Right lobe of liver (tissue), 6 donors: Measurements from ENCODE around the gene APP. TPM values are rescaled to one million over a fixed set of nuclear protein-coding genes. Genes with fewer than 3 reads are reported as not detected.
"Not testable (repeated sequence)": the region's sequence is repeated elsewhere in the genome, so short reads cannot be mapped to it uniquely, and the experiment has no call there.

Experiments
- ATAC-seq, 4 donors: fragments of 200-7000 bp; cut with Tn5 transposase; one replicate each; pipeline ENCODE4 v1.9.1; 2020; ENCODE audit warnings: mild to moderate bottlenecking in 4 of 4, moderate library complexity in 4 of 4
- DNase-seq, 3 donors: peaks; one replicate each; pipeline ENCODE4 v3.0.0-alpha.2; 2020
- H3K27ac ChIP-seq, 3 donors: fragments of 200-600 bp; one replicate each; pipeline ENCODE4 v1.8.0; 2022
- H3K27me3 ChIP-seq, 2 donors: fragments of 200-600 bp; one replicate each; pipeline ENCODE4 v1.8.0; 2022
- H3K36me3 ChIP-seq, 4 donors: fragments of 200-600 bp; sonication (generic) in 1 of 4; one replicate each; pipeline versions ENCODE4 v1.5.1 to v1.8.0; 2017 to 2022; ENCODE audit warnings: control low read depth in 1 of 4
- H3K4me1 ChIP-seq, 4 donors: fragments of 200-600 bp; sonication (generic) in 1 of 4; one replicate each; pipeline versions ENCODE4 v1.5.1 to v1.8.0; 2017 to 2022; ENCODE audit warnings: control low read depth in 1 of 4
- H3K4me3 ChIP-seq, 3 donors: fragments of 200-600 bp; one replicate each; pipeline ENCODE4 v1.8.0; 2022
- H3K9me3 ChIP-seq, 4 donors: fragments of 200-600 bp; sonication (generic) in 1 of 4; one replicate each; pipeline versions ENCODE4 v1.5.1 to v1.8.0; 2017 to 2022; ENCODE audit warnings: control low read depth in 1 of 4
- CTCF ChIP-seq, 4 donors: fragments of 200-600 bp in 3 of 4; fragments of 450-650 bp in 1 of 4; IDR thresholded peaks; one replicate each; pipeline versions ENCODE4 v1.5.1 to v1.8.0; 2016 to 2022; ENCODE audit warnings: antibody characterized with exemption in 4 of 4, mild to moderate bottlenecking in 2 of 4
- POLR2A ChIP-seq: fragments of 450-650 bp; IDR thresholded peaks from one replicate; pipeline ENCODE4 v1.6.1; 2017; ENCODE audit warnings: antibody characterized with exemption, mild to moderate bottlenecking
- WGBS: methylation state at CpG from one replicate; pipeline ENCODE4 v1.1.6; 2018; ENCODE audit warnings: low coverage, low lambda C conversion rate; ENCODE audit not compliant: insufficient coverage; ENCODE audit errors: missing lambda C conversion rate; 5-methylcytosine and 5-hydroxymethylcytosine counted together
- intact Hi-C, 2 donors: fragments of 100-400 bp; cut with DNase I; formaldehyde crosslinking; loops; one replicate each; pipeline versions ENCODE4 v1.11.2 to v1.14.1; 2022
- total RNA-seq, 6 experiments: library from RNA; depleted of rRNA in 2 of 6; stranded (reverse); fragments of >200 nt in 2 of 6; fragmentation: NEBNext Ultra II Directional in 3 of 6; extraction: Animal tissue kit (Norgen Biotek cat#: 25700) in 3 of 6; gene quantifications; one replicate each; pipeline versions ENCODE4 v1.1.0 to v1.2.4, GENCODE V29; 2016 to 2023
- donor health status: DM: no; HTN: yes; CAD: no.
- donor health status: DM: no; HTN: no; CAD: no.
- donor health status: DM: no; HTN: no; CAD: no.
- donor health status: DM: no; HTN: yes; CAD: no.
- donor health status: DM: no; HTN: yes; CAD: no.

The APP gene
- total RNA-seq, 6 experiments from 2014 or later, result 127 to 262 (median 208) TPM

GRCh38 chr21:26085882-26086281, 84.7 kb downstream of the APP start:
- ATAC-seq, result peak; percentile 32 to 78 (median 38)
- intact Hi-C loops, result no loop called here
- Histone ChIP-seq H3K27me3 (no peaks in the 10 kb centered on the region), H3K27ac (no peak overlapping the region), H3K9me3 (no peaks in the 10 kb centered on the region), H3K36me3 (no peaks in the 10 kb centered on the region), H3K4me3 (no peak overlapping the region), H3K4me1 (no peaks in the 10 kb centered on the region)
- no peak for DNase-seq
- 33% methylated on average over 1 of the region's 1 CpG for WGBS
- TF ChIP-seq CTCF (IDR thresholded peaks at IDR 0.05) (no peak), POLR2A (no peak)

- Histone ChIP-seq H3K4me3 (no peak overlapping the region), H3K27ac (no peak overlapping the region), H3K4me1 (no peaks in the 10 kb centered on the region), H3K9me3 (no peaks in the 10 kb centered on the region), H3K27me3 (no peaks in the 10 kb centered on the region), H3K36me3 (no peaks in the 10 kb centered on the region)
- TF ChIP-seq CTCF (IDR thresholded peaks at IDR 0.05) (no peak), POLR2A (no peak)
- no peak for DNase-seq
- no peak for ATAC-seq
- WGBS, result 97% methylated on average over 4 of the region's 4 CpGs
- intact Hi-C loops, result no loop called here
Measured at GRCh38 chr21:26085127-26085526, 85.4 kb downstream of the APP start.

- no peak for TF ChIP-seq CTCF (IDR thresholded peaks at IDR 0.05)
- no peak for TF ChIP-seq POLR2A
- Histone ChIP-seq H3K4me3 (no peak overlapping the region), H3K4me1 (no peaks in the 10 kb centered on the region), H3K27ac (no peak overlapping the region), H3K27me3 (no peaks in the 10 kb centered on the region), H3K9me3 (no peaks in the 10 kb centered on the region), H3K36me3 (no peaks in the 10 kb centered on the region)
- DNase-seq (no peak), ATAC-seq (no peak)
- intact Hi-C loops, result no loop called here
- 58% methylated on average over 2 of the region's 2 CpGs for WGBS
Measured at GRCh38 chr21:26082549-26082948, 88.0 kb downstream of the APP start.

- intact Hi-C loops, DNase-seq, H3K4me3 ChIP-seq, H3K4me1 ChIP-seq, H3K36me3 ChIP-seq, H3K27me3 ChIP-seq, H3K27ac ChIP-seq, ATAC-seq, H3K9me3 ChIP-seq: not testable (repeated sequence)
- 82% methylated on average over 6 of the region's 7 CpGs for WGBS
Measured at GRCh38 chr21:26081175-26081760, 89.3 kb downstream of the APP start.

- intact Hi-C loops, result no loop called here
- WGBS, result 92% methylated on average over 2 of the region's 6 CpGs
Measured at GRCh38 chr21:26080211-26080610, 90.4 kb downstream of the APP start.

More at GRCh38 chr21:26080211-26080610, 90.4 kb downstream of the APP start:
- H3K4me3 ChIP-seq, result no peak overlapping the region
- ATAC-seq (no peak), DNase-seq (no peak)
- no peaks in the 10 kb centered on the region for H3K36me3 ChIP-seq
- H3K27me3 ChIP-seq, result no peaks in the 10 kb centered on the region
- H3K27ac ChIP-seq, result no peak overlapping the region
- H3K4me1 ChIP-seq, result no peaks in the 10 kb centered on the region
- H3K9me3 ChIP-seq, result no peaks in the 10 kb centered on the region
- TF ChIP-seq CTCF (IDR thresholded peaks at IDR 0.05), result no peak
- no peak for TF ChIP-seq POLR2A
